HepG2 (cell line): Measurements from ENCODE around the gene C16orf54. TPM values are rescaled to one million over a fixed set of nuclear protein-coding genes. Genes with fewer than 3 reads are reported as not detected.
A peak's percentile ranks its signal among the peaks of the same experiment; 100 is the strongest.

Source experiments
- FOXA3 ChIP-seq: IDR thresholded peaks from 2 replicates; pipeline ENCODE4 v1.6.1; 2016; ENCODE audit warnings: missing genetic modification reagents, missing compliant biosample characterization
- HDAC1 ChIP-seq: sonication (generic); formaldehyde crosslinking; IDR thresholded peaks from 2 replicates; pipeline ENCODE4 v1.5.1; 2020; ENCODE audit warnings: mild to moderate bottlenecking, missing genetic modification reagents
- HDAC2 ChIP-seq: sonication (generic); formaldehyde crosslinking; IDR thresholded peaks from 2 replicates; pipeline ENCODE4 v1.4.0; 2020; ENCODE audit warnings: missing genetic modification reagents
- HNF4A ChIP-seq: sonication (generic); formaldehyde crosslinking; IDR thresholded peaks from 2 replicates; pipeline ENCODE4 v1.4.0; 2020; ENCODE audit warnings: missing genetic modification reagents
- HOXA3 ChIP-seq: sonication (generic); formaldehyde crosslinking; IDR thresholded peaks from 2 replicates; pipeline ENCODE4 v1.5.0; 2020; ENCODE audit warnings: missing genetic modification reagents
- NR2C2 ChIP-seq: sonication (generic); formaldehyde crosslinking; IDR thresholded peaks from 2 replicates; pipeline ENCODE4 v1.4.0; 2020; ENCODE audit warnings: missing genetic modification reagents, mild to moderate bottlenecking, moderate library complexity, borderline replicate concordance
- PITX1 ChIP-seq: sonication (generic); formaldehyde crosslinking; IDR thresholded peaks from 2 replicates; pipeline ENCODE4 v1.5.1; 2020; ENCODE audit warnings: mild to moderate bottlenecking, missing genetic modification reagents
- PLRG1 ChIP-seq: fragments of 450-650 bp; conservative IDR thresholded peaks from 2 replicates; pipeline ENCODE4 v1.6.1; 2016
- SIN3B ChIP-seq: fragments of 150-350 bp; IDR thresholded peaks from 2 replicates; pipeline ENCODE4 v1.6.1; 2014; ENCODE audit warnings: low read length
- SOX5 ChIP-seq: IDR thresholded peaks from 2 replicates; pipeline ENCODE4 v1.6.1; 2016; ENCODE audit warnings: borderline replicate concordance
- ZKSCAN1 ChIP-seq: fragments of 150-350 bp; IDR thresholded peaks from 2 replicates; pipeline ENCODE4 v1.6.1; 2014; ENCODE audit warnings: low read length
- ZMYM3 ChIP-seq: sonication (generic); formaldehyde crosslinking; IDR thresholded peaks from 2 replicates; pipeline ENCODE4 v1.5.1; 2020; ENCODE audit warnings: mild to moderate bottlenecking, missing genetic modification reagents
- ZMYM4 ChIP-seq: sonication (generic); formaldehyde crosslinking; IDR thresholded peaks from 2 replicates; pipeline ENCODE4 v1.8.1; 2023; ENCODE audit warnings: mild to moderate bottlenecking, missing genetic modification reagents
- ZNF3 ChIP-seq: IDR thresholded peaks from 2 replicates; pipeline ENCODE4 v1.7.0; 2017; ENCODE audit warnings: inconsistent platforms
- ZNF629 ChIP-seq: sonication (generic); formaldehyde crosslinking; conservative IDR thresholded peaks from 2 replicates; pipeline ENCODE4 v1.5.0; 2020; ENCODE audit warnings: missing genetic modification reagents
- polyA plus RNA-seq, 8 experiments: library from polyadenylated mRNA; depleted of rRNA in 3 of 8; stranded (reverse) in 7 of 8; unstranded in 1 of 8; fragments of >200 nt; fragmentation: Illumina TruSeq in 4 of 8; extraction: Trizol in 4 of 8; gene quantifications; 2 replicates each; pipeline versions ENCODE4 v1.2.1 to v1.2.3, GENCODE V29; 2011 to 2016; ENCODE audit warnings: low read depth in 4 of 8, missing spikeins in 1 of 8, mixed read lengths in 1 of 8; ENCODE audit not compliant: insufficient read depth in 1 of 8
- total RNA-seq, 5 experiments: library from RNA; depleted of rRNA; stranded (reverse); fragments of >200 nt; fragmentation: Illumina TruSeq; extraction: Trizol; gene quantifications; 2 replicates each; pipeline ENCODE4 v1.2.3, GENCODE V29; 2016; ENCODE audit warnings: low read depth in 1 of 5
- TF ChIP-seq, protein P1 (sequence below): sonication (generic); formaldehyde crosslinking; IDR thresholded peaks from 2 replicates; pipeline ENCODE4 v1.4.0; 2020; ENCODE audit warnings: missing genetic modification reagents, mild to moderate bottlenecking, borderline replicate concordance
- TF ChIP-seq, protein P2 (sequence below): sonication (generic); formaldehyde crosslinking; IDR thresholded peaks from 2 replicates; pipeline ENCODE4 v1.4.0; 2020; ENCODE audit warnings: missing genetic modification reagents, mild to moderate bottlenecking, borderline replicate concordance
- TF ChIP-seq, protein P3 (sequence below): sonication (generic); formaldehyde crosslinking; IDR thresholded peaks from 2 replicates; pipeline ENCODE4 v1.8.1; 2022; ENCODE audit warnings: mild to moderate bottlenecking, missing genetic modification reagents
- TF ChIP-seq, protein P4 (sequence below): sonication (generic); formaldehyde crosslinking; IDR thresholded peaks from 2 replicates; pipeline ENCODE4 v1.5.0; 2020; ENCODE audit warnings: missing genetic modification reagents
- TF ChIP-seq, protein P5 (sequence below): sonication (generic); formaldehyde crosslinking; IDR thresholded peaks from 2 replicates; pipeline ENCODE4 v1.4.0; 2020; ENCODE audit warnings: missing genetic modification reagents, borderline replicate concordance

Gene C16orf54
- total and polyA plus RNA-seq, 2 of the 13 experiments (the other 11 are each of a cell fraction or from before 2014, with no cell fraction given) = not detected

DNA sequence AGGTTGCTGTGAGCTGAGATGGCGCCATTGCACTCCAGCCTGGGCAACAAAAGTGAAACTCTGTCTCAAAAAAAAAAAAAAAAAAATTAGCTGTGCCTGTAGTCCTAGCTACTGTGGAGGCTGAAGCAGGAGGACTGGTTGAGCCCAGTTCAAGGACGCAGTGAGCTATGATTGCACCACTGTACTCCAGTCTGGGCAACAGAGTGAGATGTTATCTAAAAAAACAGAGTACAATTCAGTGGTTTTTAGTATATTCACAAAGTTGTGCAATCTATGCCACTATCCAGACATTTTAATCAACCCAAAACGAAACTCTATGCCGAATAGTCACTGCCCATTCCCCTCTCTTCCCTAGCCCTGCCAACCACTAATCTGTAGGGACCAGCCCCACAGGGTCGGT lies 25.1 kb downstream of the C16orf54 start (continued):
- TF ChIP-seq, protein P1, sequence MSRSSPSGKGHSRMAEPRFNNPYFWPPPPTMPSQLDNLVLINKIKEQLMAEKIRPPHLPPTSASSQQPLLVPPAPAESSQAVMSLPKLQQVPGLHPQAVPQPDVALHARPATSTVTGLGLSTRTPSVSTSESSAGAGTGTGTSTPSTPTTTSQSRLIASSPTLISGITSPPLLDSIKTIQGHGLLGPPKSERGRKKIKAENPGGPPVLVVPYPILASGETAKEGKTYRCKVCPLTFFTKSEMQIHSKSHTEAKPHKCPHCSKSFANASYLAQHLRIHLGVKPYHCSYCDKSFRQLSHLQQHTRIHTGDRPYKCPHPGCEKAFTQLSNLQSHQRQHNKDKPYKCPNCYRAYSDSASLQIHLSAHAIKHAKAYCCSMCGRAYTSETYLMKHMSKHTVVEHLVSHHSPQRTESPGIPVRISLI (CRISPR knock-in tag) = peak; percentile 93
- TF ChIP-seq ZMYM4 (CRISPR knock-in tag) (peak; percentile 39; the same call in 1 of the 2 replicates), HNF4A (CRISPR knock-in tag) (peak; percentile 74), SIN3B (no peak), ZKSCAN1 (no peak), PITX1 (CRISPR knock-in tag) (0 out of 2 replicates have a peak, but pooled peaks have one; percentile 53), ZNF629 (CRISPR knock-in tag) (peak; percentile 69), PLRG1 (no peak), HDAC1 (CRISPR knock-in tag) (peak; percentile 70), HDAC2 (CRISPR knock-in tag) (0 out of 2 replicates have a peak, but pooled peaks have one; percentile 32), SOX5 (CRISPR knock-in tag) (0 out of 2 replicates have a peak, but pooled peaks have one; percentile 23), FOXA3 (CRISPR knock-in tag) (no peak), ZMYM3 (CRISPR knock-in tag) (peak; percentile 89), NR2C2 (peak; percentile 37; the same call in 1 of the 2 replicates), ZNF3 (peak; percentile 96), HOXA3 (CRISPR knock-in tag) (peak; percentile 32; the same call in 1 of the 2 replicates)
- TF ChIP-seq, protein P2, sequence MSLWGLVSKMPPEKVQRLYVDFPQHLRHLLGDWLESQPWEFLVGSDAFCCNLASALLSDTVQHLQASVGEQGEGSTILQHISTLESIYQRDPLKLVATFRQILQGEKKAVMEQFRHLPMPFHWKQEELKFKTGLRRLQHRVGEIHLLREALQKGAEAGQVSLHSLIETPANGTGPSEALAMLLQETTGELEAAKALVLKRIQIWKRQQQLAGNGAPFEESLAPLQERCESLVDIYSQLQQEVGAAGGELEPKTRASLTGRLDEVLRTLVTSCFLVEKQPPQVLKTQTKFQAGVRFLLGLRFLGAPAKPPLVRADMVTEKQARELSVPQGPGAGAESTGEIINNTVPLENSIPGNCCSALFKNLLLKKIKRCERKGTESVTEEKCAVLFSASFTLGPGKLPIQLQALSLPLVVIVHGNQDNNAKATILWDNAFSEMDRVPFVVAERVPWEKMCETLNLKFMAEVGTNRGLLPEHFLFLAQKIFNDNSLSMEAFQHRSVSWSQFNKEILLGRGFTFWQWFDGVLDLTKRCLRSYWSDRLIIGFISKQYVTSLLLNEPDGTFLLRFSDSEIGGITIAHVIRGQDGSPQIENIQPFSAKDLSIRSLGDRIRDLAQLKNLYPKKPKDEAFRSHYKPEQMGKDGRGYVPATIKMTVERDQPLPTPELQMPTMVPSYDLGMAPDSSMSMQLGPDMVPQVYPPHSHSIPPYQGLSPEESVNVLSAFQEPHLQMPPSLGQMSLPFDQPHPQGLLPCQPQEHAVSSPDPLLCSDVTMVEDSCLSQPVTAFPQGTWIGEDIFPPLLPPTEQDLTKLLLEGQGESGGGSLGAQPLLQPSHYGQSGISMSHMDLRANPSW = no peak
- TF ChIP-seq, protein P3, sequence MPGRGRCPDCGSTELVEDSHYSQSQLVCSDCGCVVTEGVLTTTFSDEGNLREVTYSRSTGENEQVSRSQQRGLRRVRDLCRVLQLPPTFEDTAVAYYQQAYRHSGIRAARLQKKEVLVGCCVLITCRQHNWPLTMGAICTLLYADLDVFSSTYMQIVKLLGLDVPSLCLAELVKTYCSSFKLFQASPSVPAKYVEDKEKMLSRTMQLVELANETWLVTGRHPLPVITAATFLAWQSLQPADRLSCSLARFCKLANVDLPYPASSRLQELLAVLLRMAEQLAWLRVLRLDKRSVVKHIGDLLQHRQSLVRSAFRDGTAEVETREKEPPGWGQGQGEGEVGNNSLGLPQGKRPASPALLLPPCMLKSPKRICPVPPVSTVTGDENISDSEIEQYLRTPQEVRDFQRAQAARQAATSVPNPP (CRISPR knock-in tag) = no peak
- TF ChIP-seq, protein P4, sequence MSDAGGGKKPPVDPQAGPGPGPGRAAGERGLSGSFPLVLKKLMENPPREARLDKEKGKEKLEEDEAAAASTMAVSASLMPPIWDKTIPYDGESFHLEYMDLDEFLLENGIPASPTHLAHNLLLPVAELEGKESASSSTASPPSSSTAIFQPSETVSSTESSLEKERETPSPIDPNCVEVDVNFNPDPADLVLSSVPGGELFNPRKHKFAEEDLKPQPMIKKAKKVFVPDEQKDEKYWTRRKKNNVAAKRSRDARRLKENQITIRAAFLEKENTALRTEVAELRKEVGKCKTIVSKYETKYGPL = no peak
- TF ChIP-seq, protein P5, sequence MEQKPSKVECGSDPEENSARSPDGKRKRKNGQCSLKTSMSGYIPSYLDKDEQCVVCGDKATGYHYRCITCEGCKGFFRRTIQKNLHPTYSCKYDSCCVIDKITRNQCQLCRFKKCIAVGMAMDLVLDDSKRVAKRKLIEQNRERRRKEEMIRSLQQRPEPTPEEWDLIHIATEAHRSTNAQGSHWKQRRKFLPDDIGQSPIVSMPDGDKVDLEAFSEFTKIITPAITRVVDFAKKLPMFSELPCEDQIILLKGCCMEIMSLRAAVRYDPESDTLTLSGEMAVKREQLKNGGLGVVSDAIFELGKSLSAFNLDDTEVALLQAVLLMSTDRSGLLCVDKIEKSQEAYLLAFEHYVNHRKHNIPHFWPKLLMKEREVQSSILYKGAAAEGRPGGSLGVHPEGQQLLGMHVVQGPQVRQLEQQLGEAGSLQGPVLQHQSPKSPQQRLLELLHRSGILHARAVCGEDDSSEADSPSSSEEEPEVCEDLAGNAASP = peak; percentile 63; the same call in 1 of the 2 replicates
